K562 (cell line): Measurements from ENCODE around the gene LDHAL6A. TPM values are rescaled to one million over a fixed set of nuclear protein-coding genes. Genes with fewer than 3 reads are reported as not detected.

Experiments used
- ATAC-seq: fragments of 200-7000 bp; cut with Tn5 transposase; 3 replicates; pipeline ENCODE4 v1.9.1; 2020; ENCODE audit warnings: moderate library complexity
- BruUV-seq: library from RNA; stranded (reverse); fragments of 400-500 nt; replicated peaks from 2 replicates; lab custom pipeline; 2021; lab: Mats Ljungman, UMichigan
- CTCF ChIA-PET: fragments of 300-600 bp; formaldehyde crosslinking; extraction: SDS; loops from one replicate; lab custom pipeline; 2021; ENCODE audit warnings: low intra/inter-chr PET ratio; lab: Yijun Ruan, JAX
- POLR2A ChIA-PET: fragments of 300-600, 350-650 bp; sonication (Branson Sonifier 250); formaldehyde crosslinking; extraction: SDS; loops from one replicate; lab custom pipeline; 2021; ENCODE audit warnings: antibody characterized with exemption, inconsistent platforms; lab: Yijun Ruan, JAX
- DNase-seq, 4 experiments: peaks; one replicate each; pipeline versions ENCODE4 v3.0.0 to v3.0.0-alpha.2; 2011 to 2018; ENCODE audit warnings: low spot score in 3 of 4, mixed read lengths in 3 of 4; ENCODE audit errors: extremely low read depth in 1 of 4
- FAIRE-seq: peaks from 2 replicates; lab custom pipeline; 2011; peaks lifted over from hg19 to GRCh38; lab: Jason Lieb, UNC
- H2AFZ ChIP-seq: 2 replicates; pipeline ENCODE4 v1.6.0; 2011; ENCODE audit warnings: low read depth, low read length, control low read depth, inconsistent platforms
- H3K27ac ChIP-seq: fragments of 200-600 bp; 3 replicates; pipeline ENCODE4 v1.8.0; 2011; ENCODE audit warnings: low read depth, mild to moderate bottlenecking, control low read depth, inconsistent platforms, low read length, moderate library complexity, mixed read lengths; ENCODE audit errors: extremely low read depth
- H3K27me3 ChIP-seq, 2 experiments: fragments of 300-600 bp in 1 of 2; 2 replicates in 1 of 2; 3 replicates in 1 of 2; pipeline versions ENCODE4 v1.6.0 to v1.8.0; 2011; ENCODE audit warnings: inconsistent platforms in 2 of 2, low read length in 2 of 2, mild to moderate bottlenecking in 1 of 2, mixed read lengths in 1 of 2, moderate library complexity in 1 of 2; ENCODE audit not compliant: control insufficient read depth in 2 of 2, insufficient read depth in 2 of 2
- H3K36me3 ChIP-seq: fragments of 300-600 bp; 3 replicates; pipeline ENCODE4 v1.8.0; 2011; ENCODE audit warnings: mild to moderate bottlenecking, low read length, inconsistent platforms; ENCODE audit not compliant: control insufficient read depth, insufficient read depth
- H3K4me1 ChIP-seq, 2 experiments: fragments of 200-600 bp in 1 of 2; replicated peaks in 1 of 2; 2 replicates in 1 of 2; 3 replicates in 1 of 2; pipeline versions ENCODE4 v1.5.1 to v1.8.0; 2011; ENCODE audit warnings: inconsistent platforms in 2 of 2, low read length in 2 of 2, mild to moderate bottlenecking in 1 of 2, mixed read lengths in 1 of 2, moderate library complexity in 1 of 2; ENCODE audit not compliant: control insufficient read depth in 2 of 2, insufficient read depth in 2 of 2
- H3K4me2 ChIP-seq: 2 replicates; pipeline ENCODE4 v1.6.1; 2011; ENCODE audit warnings: low read length, control low read depth, inconsistent platforms, mixed read lengths; ENCODE audit not compliant: insufficient read depth
- H3K4me3 ChIP-seq: fragments of 200-600 bp; sonication (generic), shearing (Covaris generic); 2 replicates; pipeline ENCODE4 v1.5.1; 2016; ENCODE audit warnings: control low read depth, inconsistent platforms
- H3K79me2 ChIP-seq: fragments of 200-600 bp; 3 replicates; pipeline ENCODE4 v1.8.0; 2011; ENCODE audit warnings: low read length, inconsistent platforms; ENCODE audit not compliant: control insufficient read depth, insufficient read depth
- H3K9ac ChIP-seq, 2 experiments: 2 replicates each; pipeline versions ENCODE4 v1.6.0 to v1.6.1; 2011; ENCODE audit warnings: low read depth in 2 of 2, low read length in 2 of 2, control low read depth in 1 of 2, inconsistent platforms in 1 of 2, mild to moderate bottlenecking in 1 of 2, mixed read lengths in 1 of 2; ENCODE audit not compliant: insufficient read depth in 1 of 2
- H3K9me1 ChIP-seq: one replicate; pipeline ENCODE4 v1.6.0; 2011; ENCODE audit warnings: inconsistent platforms, mild to moderate bottlenecking, low read length, moderate library complexity; ENCODE audit not compliant: control insufficient read depth, insufficient read depth
- H3K9me3 ChIP-seq: replicated peaks from 2 replicates; pipeline ENCODE4 v1.5.1; 2011; ENCODE audit warnings: low read depth, low read length, inconsistent platforms; ENCODE audit not compliant: control insufficient read depth, insufficient read depth
- H4K20me1 ChIP-seq: replicated peaks from 2 replicates; pipeline ENCODE4 v1.6.1; 2011; ENCODE audit warnings: low read length, inconsistent platforms, mixed read lengths; ENCODE audit not compliant: control insufficient read depth, insufficient read depth
- CBX2 ChIP-seq: fragments of 200-600 bp; sonication (generic); IDR thresholded peaks from one replicate; pipeline ENCODE4 v1.6.1; 2012; ENCODE audit warnings: mild to moderate bottlenecking, low read length, inconsistent platforms; ENCODE audit not compliant: insufficient read depth, poor library complexity, severe bottlenecking
- HLTF ChIP-seq: fragments of 450-650 bp; IDR thresholded peaks from 2 replicates; pipeline ENCODE4 v1.6.1; 2016
- JUNB ChIP-seq: fragments of 450-650 bp; formaldehyde crosslinking; conservative IDR thresholded peaks from 2 replicates; pipeline ENCODE4 v1.4.0; 2020; ENCODE audit warnings: mild to moderate bottlenecking
- MCM2 ChIP-seq: fragments of 450-650 bp; IDR thresholded peaks from 2 replicates; pipeline ENCODE4 v1.6.1; 2017; ENCODE audit warnings: low read depth, mild to moderate bottlenecking
- PCBP2 ChIP-seq: fragments of 200-400 bp; formaldehyde crosslinking; IDR thresholded peaks from 2 replicates; pipeline ENCODE4 v1.6.1; 2018; ENCODE audit warnings: low read length, low read depth, mild to moderate bottlenecking, moderate library complexity; ENCODE audit not compliant: poor library complexity, severe bottlenecking
- SUPT5H ChIP-seq: fragments of 450-650 bp; IDR thresholded peaks from 2 replicates; pipeline ENCODE4 v1.6.1; 2016
- WGBS: fragments of 100-300 bp; shearing (Covaris generic); methylation state at CpG from one replicate; pipeline ENCODE4 v1.1.6; 2016; ENCODE audit warnings: low coverage, mixed read lengths; ENCODE audit not compliant: insufficient coverage; ENCODE audit errors: missing lambda C conversion rate; 5-methylcytosine and 5-hydroxymethylcytosine counted together
- in situ Hi-C: fragments of 300-500 bp; cut with MboI; formaldehyde crosslinking; loops from 4 replicates; pipeline ENCODE4 v1.15.0; 2018; ENCODE audit warnings: inconsistent platforms, mixed read lengths
- intact Hi-C: fragments of 100-400 bp; cut with micrococcal nuclease; formaldehyde crosslinking; loops from 2 replicates; pipeline ENCODE4 v1.14.2; 2022
- polyA plus RNA-seq, 8 experiments: library from polyadenylated mRNA; depleted of rRNA in 4 of 8; stranded (reverse) in 5 of 8; unstranded in 3 of 8; fragments of >200 nt; fragmentation: Nextera tagmentation in 2 of 8; fragmentation: Illumina TruSeq in 1 of 8; extraction: Ambion mirVana in 2 of 8; extraction: Trizol in 1 of 8; gene quantifications; 2 replicates each; pipeline versions ENCODE4 v1.2.1 to v1.2.3, GENCODE V29; 2011 to 2014; ENCODE audit warnings: inconsistent platforms in 1 of 8, missing spikeins in 1 of 8
- total RNA-seq, 7 experiments: library from RNA; depleted of rRNA in 6 of 7; stranded (reverse); fragments of >200 nt in 6 of 7; fragmentation: Illumina TruSeq in 2 of 7; extraction: Trizol in 2 of 7; gene quantifications; 2 replicates each; pipeline versions ENCODE4 v1.2.1 to v1.2.3, GENCODE V29; 2011 to 2021; ENCODE audit warnings: low replicate concordance in 1 of 7
- TF ChIP-seq, protein P1 (sequence below), 2 experiments: fragments of 450-650 bp in 1 of 2; sonication (generic) in 1 of 2; formaldehyde crosslinking in 1 of 2; IDR thresholded peaks in 1 of 2; conservative IDR thresholded peaks in 1 of 2; 2 replicates each; pipeline versions ENCODE4 v1.6.1 to v1.8.1; 2016 to 2023; ENCODE audit warnings: mild to moderate bottlenecking in 2 of 2, moderate library complexity in 2 of 2, inconsistent platforms in 1 of 2, missing genetic modification reagents in 1 of 2
- TF ChIP-seq, protein P2 (sequence below), 2 experiments: fragments of 450-650 bp in 1 of 2; sonication (generic) in 1 of 2; formaldehyde crosslinking; conservative IDR thresholded peaks; 2 replicates each; pipeline versions ENCODE4 v1.4.0 to v1.8.1; 2020 to 2022; ENCODE audit warnings: mild to moderate bottlenecking in 1 of 2, missing genetic modification reagents in 1 of 2

Gene LDHAL6A
- total and polyA plus RNA-seq, 9 of the 15 experiments (the other 6 are each of a cell fraction or from before 2014, with no cell fraction given): 0.04 TPM; not detected in 8

DNA sequence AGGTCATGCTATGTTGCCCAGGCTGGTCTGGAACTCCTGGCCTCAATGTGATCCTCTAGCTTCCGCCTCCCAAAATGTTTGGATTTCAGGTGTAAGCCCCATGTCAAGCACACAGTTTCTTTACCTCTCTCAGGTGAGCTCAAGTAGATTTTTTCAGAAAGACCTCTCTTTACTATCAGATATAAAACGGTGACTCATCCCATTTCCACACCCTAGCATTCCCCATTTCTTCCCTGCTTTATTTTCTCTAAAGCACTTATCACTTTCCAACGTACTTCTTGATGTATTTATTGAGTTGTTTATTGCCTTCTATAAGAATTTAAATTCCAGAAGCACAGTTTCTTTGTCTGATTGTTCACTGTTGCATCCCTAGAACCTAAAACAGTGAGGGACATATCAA is 67.4 kb downstream of the LDHAL6A start:
- in situ Hi-C loops: no loop called here
- Histone ChIP-seq H3K36me3 (peaks cover 13% of the 10 kb centered on the region; the same call in 2 of the 3 replicates), H3K9me3 (no peaks in the 10 kb centered on the region), H3K27ac (no peak overlapping the region), H3K27me3 (no peaks in the 10 kb centered on the region), H3K79me2 (peaks cover 50% of the 10 kb centered on the region), H3K9me1 (no peaks in the 10 kb centered on the region), H2AFZ (no peak overlapping the region), H3K4me2 (no peak overlapping the region), H3K4me3 (no peak overlapping the region), H4K20me1 (no peaks in the 10 kb centered on the region), H3K9ac (no peak overlapping the region), H3K4me1 (no peaks in the 10 kb centered on the region; a peak in 1 of 5 replicates)
- no peak for FAIRE-seq
- no peak for ATAC-seq
- WGBS: 45% methylated on average over 3 of the region's 3 CpGs
- CTCF ChIA-PET: no interaction called here
- DNase-seq: no peak
- intact Hi-C loops: loop anchor here (10.0 kb wide), 1 partner anchor 288 kb away; the partner anchor contains the start of gene SAA4
- BruUV-seq: no TSS peak
- TF ChIP-seq MCM2 (no peak), CBX2 (no peak), SUPT5H (no peak), HLTF (no peak), PCBP2 (no peak), JUNB (CRISPR knock-in tag) (no peak)
- TF ChIP-seq, protein P1, sequence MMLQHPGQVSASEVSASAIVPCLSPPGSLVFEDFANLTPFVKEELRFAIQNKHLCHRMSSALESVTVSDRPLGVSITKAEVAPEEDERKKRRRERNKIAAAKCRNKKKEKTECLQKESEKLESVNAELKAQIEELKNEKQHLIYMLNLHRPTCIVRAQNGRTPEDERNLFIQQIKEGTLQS (IDR thresholded peaks at IDR 0.05): peak; percentile 47
- TF ChIP-seq, protein P1 (CRISPR knock-in tag; conservative IDR thresholded peaks at IDR 0.05): no peak
- TF ChIP-seq, protein P2, sequence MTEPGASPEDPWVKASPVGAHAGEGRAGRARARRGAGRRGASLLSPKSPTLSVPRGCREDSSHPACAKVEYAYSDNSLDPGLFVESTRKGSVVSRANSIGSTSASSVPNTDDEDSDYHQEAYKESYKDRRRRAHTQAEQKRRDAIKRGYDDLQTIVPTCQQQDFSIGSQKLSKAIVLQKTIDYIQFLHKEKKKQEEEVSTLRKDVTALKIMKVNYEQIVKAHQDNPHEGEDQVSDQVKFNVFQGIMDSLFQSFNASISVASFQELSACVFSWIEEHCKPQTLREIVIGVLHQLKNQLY (CRISPR knock-in tag; conservative IDR thresholded peaks at IDR 0.05): no peak
- POLR2A ChIA-PET: interaction anchor here (1.1 kb wide), 2 partner anchors 9 to 202 kb away, joined by 3 read pairs; no protein-coding TSS in a partner anchor
